PFSK-1 (cell line): Measurements from ENCODE around the gene SLC22A14.

ENCODE experiments used
- POLR2AphosphoS5 ChIP-seq: IDR thresholded peaks from 2 replicates; pipeline ENCODE4 v1.6.1; 2012; ENCODE audit warnings: low read depth, mild to moderate bottlenecking, control low read depth, low read length, moderate library complexity
- SIN3A ChIP-seq: IDR thresholded peaks from 2 replicates; pipeline ENCODE4 v1.6.1; 2012; ENCODE audit warnings: mild to moderate bottlenecking, low read length, moderate library complexity, borderline replicate concordance; ENCODE audit not compliant: insufficient read depth

GRCh38 chr3:38364721-38365400 lies 82.8 kb downstream of the SLC22A14 start:
- TF ChIP-seq SIN3A: no peak
- no peak for TF ChIP-seq POLR2AphosphoS5
